Osteoblast (primary cell): ENCODE results near the gene AHCYL2. TPM values are rescaled to one million over a fixed set of nuclear protein-coding genes. Genes with fewer than 3 reads are reported as not detected.

ENCODE experiments used
- DNase-seq: peaks from one replicate; pipeline ENCODE4 v3.0.0; 2011; ENCODE audit warnings: low spot score, mixed read lengths; ENCODE audit not compliant: insufficient read length; ENCODE audit errors: missing footprints
- H2AFZ ChIP-seq: 2 replicates; pipeline ENCODE4 v1.6.0; 2011; ENCODE audit warnings: mild to moderate bottlenecking, low read length
- H3K27ac ChIP-seq: 2 replicates; pipeline ENCODE4 v1.5.1; 2011; ENCODE audit warnings: mild to moderate bottlenecking, low read depth, low read length, moderate library complexity
- H3K27me3 ChIP-seq: 2 replicates; pipeline ENCODE4 v1.6.0; 2012; ENCODE audit warnings: mild to moderate bottlenecking, control low read depth, inconsistent platforms, low read length, moderate library complexity; ENCODE audit not compliant: insufficient read depth
- H3K36me3 ChIP-seq: 2 replicates; pipeline ENCODE4 v1.5.1; 2011; ENCODE audit warnings: mild to moderate bottlenecking, low read length, control low read depth, moderate library complexity; ENCODE audit not compliant: insufficient read depth
- H3K4me1 ChIP-seq: 2 replicates; pipeline ENCODE4 v1.5.1; 2011; ENCODE audit warnings: mild to moderate bottlenecking, low read length, control low read depth, moderate library complexity; ENCODE audit not compliant: insufficient read depth
- H3K4me2 ChIP-seq: 2 replicates; pipeline ENCODE4 v1.6.0; 2011; ENCODE audit warnings: mild to moderate bottlenecking, low read length; ENCODE audit not compliant: insufficient read depth
- H3K4me3 ChIP-seq: fragments of 200-600 bp; sonication (generic); 3 replicates; pipeline ENCODE4 v1.5.1; 2012; ENCODE audit warnings: mild to moderate bottlenecking, low read length, inconsistent platforms; ENCODE audit not compliant: insufficient read depth
- H3K79me2 ChIP-seq: 2 replicates; pipeline ENCODE4 v1.6.0; 2012; ENCODE audit warnings: mild to moderate bottlenecking, low read length, control low read depth, inconsistent platforms; ENCODE audit not compliant: insufficient read depth
- H3K9me3 ChIP-seq: 2 replicates; pipeline ENCODE4 v1.5.1; 2011; ENCODE audit warnings: low read depth, low read length, control low read depth
- H4K20me1 ChIP-seq: 2 replicates; pipeline ENCODE4 v1.6.0; 2012; ENCODE audit warnings: mild to moderate bottlenecking, low read length, control low read depth; ENCODE audit not compliant: insufficient read depth
- CTCF ChIP-seq: IDR thresholded peaks from 2 replicates; pipeline ENCODE4 v1.5.1; 2011; ENCODE audit warnings: mild to moderate bottlenecking, low read depth, low read length, moderate library complexity; ENCODE audit errors: extremely low read depth
- total RNA-seq: library from RNA; depleted of rRNA; stranded (reverse); fragments of >200 nt; gene quantifications from 2 replicates; pipeline ENCODE4 v1.2.3, GENCODE V29; 2012

AHCYL2 gene
- total RNA-seq, 1 donor: 10.1 TPM

DNA sequence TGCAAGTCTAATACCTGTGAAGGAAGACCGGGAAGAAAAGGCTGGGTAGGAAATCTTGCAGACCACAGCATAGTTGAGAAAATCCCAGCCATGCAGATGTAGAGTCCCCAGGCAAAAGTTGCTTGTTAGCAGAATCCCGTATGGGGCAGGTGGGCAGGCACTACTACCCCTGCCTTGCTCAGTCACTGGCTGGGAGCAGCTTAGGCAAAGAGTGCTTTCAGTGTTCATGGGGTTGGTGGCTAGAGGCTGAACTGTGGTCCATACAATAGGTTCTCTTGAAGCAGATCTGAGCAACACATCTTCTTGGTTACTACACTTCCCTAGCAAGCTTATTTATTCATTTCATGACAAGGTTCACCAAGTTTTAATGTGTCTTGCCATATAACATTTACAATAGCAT is 92.6 kb downstream of the AHCYL2 start:
- no peak overlapping the region for H2AFZ ChIP-seq
- H4K20me1 ChIP-seq: no peaks in the 10 kb centered on the region
- no peaks in the 10 kb centered on the region for H3K36me3 ChIP-seq
- H3K4me1 ChIP-seq: no peaks in the 10 kb centered on the region
- no peak overlapping the region for H3K4me2 ChIP-seq
- no peaks in the 10 kb centered on the region for H3K79me2 ChIP-seq
- H3K9me3 ChIP-seq: no peaks in the 10 kb centered on the region
- no peak for DNase-seq
- H3K27ac ChIP-seq: no peak overlapping the region
- H3K4me3 ChIP-seq: no peak overlapping the region
- no peak for TF ChIP-seq CTCF
- no peaks in the 10 kb centered on the region for H3K27me3 ChIP-seq

GRCh38 chr7:129327076-129327475 is 102.2 kb downstream of the AHCYL2 start:
- no peak for DNase-seq
- H3K27me3 ChIP-seq: no peaks in the 10 kb centered on the region
- no peak overlapping the region for H3K27ac ChIP-seq
- no peak for TF ChIP-seq CTCF
- no peaks in the 10 kb centered on the region for H3K36me3 ChIP-seq
- H2AFZ ChIP-seq: no peak overlapping the region
- no peaks in the 10 kb centered on the region for H3K9me3 ChIP-seq
- H4K20me1 ChIP-seq: no peaks in the 10 kb centered on the region
- no peak overlapping the region for H3K4me2 ChIP-seq
- H3K79me2 ChIP-seq: no peaks in the 10 kb centered on the region
- peaks cover 5% of the 10 kb centered on the region for H3K4me1 ChIP-seq
- no peak overlapping the region for H3K4me3 ChIP-seq

DNA sequence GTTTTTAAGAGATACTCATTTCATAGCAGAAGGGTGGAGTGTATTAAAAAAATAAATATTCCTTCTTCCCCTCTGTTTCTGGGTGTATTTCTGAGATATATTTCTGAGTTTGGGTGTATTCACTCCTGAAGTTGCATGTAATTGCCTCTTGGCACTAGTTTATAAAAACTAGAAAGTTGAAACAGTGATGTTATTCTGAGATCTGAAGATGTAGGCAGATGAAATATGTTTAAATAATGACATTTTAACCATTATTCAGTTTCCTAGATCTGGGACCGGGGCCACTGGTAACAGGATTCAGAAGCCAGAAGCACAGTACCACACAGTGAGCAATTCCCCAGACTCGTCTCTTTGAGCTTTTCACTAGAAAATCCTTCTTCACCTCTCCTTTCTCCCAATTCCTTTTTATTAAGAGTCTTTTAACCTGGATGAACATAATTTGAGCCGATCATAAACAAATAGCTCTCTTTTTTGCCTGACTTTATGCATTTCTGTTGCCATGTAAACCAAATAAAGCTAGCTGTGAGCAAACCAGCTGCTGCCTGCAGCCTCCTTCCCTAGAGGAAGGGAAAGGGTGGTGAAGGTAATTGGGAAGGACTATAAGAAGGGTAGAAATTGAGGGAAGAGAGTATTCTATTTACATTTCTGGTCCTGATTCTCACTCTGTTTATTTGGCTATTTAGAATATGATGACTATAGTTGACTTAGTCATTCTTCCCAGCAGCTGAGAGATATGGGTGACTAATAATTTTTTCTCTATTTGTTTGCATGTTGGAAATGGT is 107.6 kb downstream of the AHCYL2 start:
- H3K4me1 ChIP-seq: peaks cover 18% of the 10 kb centered on the region
- H3K27me3 ChIP-seq: no peaks in the 10 kb centered on the region
- peak overlapping the region; percentile 64 for H3K4me2 ChIP-seq
- H3K4me3 ChIP-seq: peak overlapping the region; percentile 14
- no peak for TF ChIP-seq CTCF
- no peaks in the 10 kb centered on the region for H3K36me3 ChIP-seq
- H3K27ac ChIP-seq: peak overlapping the region; percentile 78
- peak overlapping the region; percentile 39 for H2AFZ ChIP-seq
- no peaks in the 10 kb centered on the region for H3K79me2 ChIP-seq
- H4K20me1 ChIP-seq: no peaks in the 10 kb centered on the region
- peak; percentile 35 for DNase-seq
- no peaks in the 10 kb centered on the region for H3K9me3 ChIP-seq

DNA sequence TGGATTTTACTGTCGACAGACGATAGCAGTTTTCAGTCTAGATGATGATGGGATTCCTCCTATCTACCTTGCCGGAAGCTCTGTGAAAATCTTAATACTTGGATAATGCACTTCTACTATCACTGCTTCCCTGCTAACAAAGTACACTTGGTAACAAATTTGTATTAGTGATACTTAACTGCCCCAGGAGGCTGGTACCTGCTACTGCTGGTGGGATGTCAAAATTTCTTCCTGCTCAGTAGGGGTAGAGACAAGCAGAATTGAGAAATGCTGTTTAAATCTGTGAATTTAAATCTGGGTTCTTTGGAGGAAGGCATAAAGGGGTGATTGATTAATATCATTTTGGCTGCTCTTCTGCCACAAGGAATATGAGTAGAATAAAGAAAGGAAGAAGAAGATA is 109.6 kb downstream of the AHCYL2 start:
- no peaks in the 10 kb centered on the region for H3K36me3 ChIP-seq
- no peak overlapping the region for H3K27ac ChIP-seq
- no peaks in the 10 kb centered on the region for H3K9me3 ChIP-seq
- no peak overlapping the region for H3K4me2 ChIP-seq
- no peak for DNase-seq
- no peaks in the 10 kb centered on the region for H3K27me3 ChIP-seq
- peaks cover 15% of the 10 kb centered on the region for H3K4me1 ChIP-seq
- H3K4me3 ChIP-seq: no peak overlapping the region
- no peak overlapping the region for H2AFZ ChIP-seq
- peak; percentile 9 for TF ChIP-seq CTCF
- H3K79me2 ChIP-seq: no peaks in the 10 kb centered on the region
- H4K20me1 ChIP-seq: no peaks in the 10 kb centered on the region
